ENCODE measurements around the gene CSF1R. TPM values are rescaled to one million over a fixed set of nuclear protein-coding genes. Genes with fewer than 3 reads are reported as not detected.
A peak's percentile ranks its signal among the peaks of the same experiment; 100 is the strongest.

CSF1R gene
- polyA plus RNA-seq, 4 donors = 4.1 to 31.1 (median 6.1) TPM

GRCh38 chr5:150130493-150130922 lies 44.2 kb upstream of the CSF1R start:
- no peaks in the 10 kb centered on the region for H3K9me3 ChIP-seq (ENCODE audit: control insufficient read depth in 2 of 2, insufficient read depth in 1 of 2, low read depth in 1 of 2, low read length in 1 of 2)
- H3K4me1 ChIP-seq (ENCODE audit: control insufficient read depth in 3 of 3, insufficient read depth in 2 of 3, low read depth in 1 of 3, low read length in 2 of 3) = peaks cover 0 to 8% (median 0%) of the 10 kb centered on the region in 3 donors
- H3K27ac ChIP-seq (ENCODE audit: low read depth in 1 of 3, low read length in 2 of 3) = no peak overlapping the region
- FAIRE-seq = no peak
- H3K4me3 ChIP-seq (ENCODE audit: low read depth in 1 of 3, low read length in 3 of 3) = no peak overlapping the region
- no peaks in the 10 kb centered on the region for H3K27me3 ChIP-seq (ENCODE audit: control insufficient read depth in 3 of 3, insufficient read depth in 3 of 3, low read length in 3 of 3)
- 81 to 90% (median 88%) methylated on average over 8 of the region's 8 CpGs for WGBS, 3 donors
- peaks cover 0 to 49% (median 0%) of the 10 kb centered on the region in 3 donors for H3K36me3 ChIP-seq (ENCODE audit: control insufficient read depth in 3 of 3, insufficient read depth in 2 of 3, low read depth in 1 of 3, low read length in 3 of 3)
- DNase-seq = no peak

- peaks cover 0 to 53% (median 0%) of the 10 kb centered on the region in 3 donors for H3K36me3 ChIP-seq (ENCODE audit: control insufficient read depth in 3 of 3, insufficient read depth in 2 of 3, low read depth in 1 of 3, low read length in 3 of 3)
- FAIRE-seq (no peak), DNase-seq (peak; percentile 77 to 79)
- peaks cover 0 to 8% (median 0%) of the 10 kb centered on the region in 3 donors for H3K4me1 ChIP-seq (ENCODE audit: control insufficient read depth in 3 of 3, insufficient read depth in 2 of 3, low read depth in 1 of 3, low read length in 2 of 3)
- 19 to 36% (median 31%) methylated on average over 25 of the region's 25 CpGs for WGBS, 3 donors
- H3K27me3 ChIP-seq (ENCODE audit: control insufficient read depth in 3 of 3, insufficient read depth in 3 of 3, low read length in 3 of 3) = no peaks in the 10 kb centered on the region
- H3K9me3 ChIP-seq (ENCODE audit: control insufficient read depth in 2 of 2, insufficient read depth in 1 of 2, low read depth in 1 of 2, low read length in 1 of 2) = no peaks in the 10 kb centered on the region
- H3K27ac ChIP-seq (ENCODE audit: low read depth in 1 of 3, low read length in 2 of 3) = no peak overlapping the region
- H3K4me3 ChIP-seq (ENCODE audit: low read depth in 1 of 3, low read length in 3 of 3) = peak overlapping the region in 1 of 3 donors; percentile 17
Measured at GRCh38 chr5:150129813-150130492, 43.6 kb upstream of the CSF1R start.

GRCh38 chr5:150129454-150129812 lies 43.1 kb upstream of the CSF1R start:
- WGBS, 3 donors = 42 to 82% (median 50%) methylated on average over 8 of the region's 8 CpGs
- no peak overlapping the region for H3K4me3 ChIP-seq (ENCODE audit: low read depth in 1 of 3, low read length in 3 of 3)
- H3K27ac ChIP-seq (ENCODE audit: low read depth in 1 of 3, low read length in 2 of 3) = no peak overlapping the region

GRCh38 chr5:150126921-150127265 lies 40.5 kb upstream of the CSF1R start:
- H3K27me3 ChIP-seq (ENCODE audit: control insufficient read depth in 3 of 3, insufficient read depth in 3 of 3, low read length in 3 of 3) = no peaks in the 10 kb centered on the region
- peaks cover 0 to 50% (median 0%) of the 10 kb centered on the region in 3 donors for H3K36me3 ChIP-seq (ENCODE audit: control insufficient read depth in 3 of 3, insufficient read depth in 2 of 3, low read depth in 1 of 3, low read length in 3 of 3)
- H3K9me3 ChIP-seq (ENCODE audit: control insufficient read depth in 2 of 2, insufficient read depth in 1 of 2, low read depth in 1 of 2, low read length in 1 of 2) = no peaks in the 10 kb centered on the region
- peaks cover 0 to 21% (median 0%) of the 10 kb centered on the region in 3 donors for H3K4me1 ChIP-seq (ENCODE audit: control insufficient read depth in 3 of 3, insufficient read depth in 2 of 3, low read depth in 1 of 3, low read length in 2 of 3)
- H3K27ac ChIP-seq (ENCODE audit: low read depth in 1 of 3, low read length in 2 of 3) = no peak overlapping the region
- no peak for FAIRE-seq
- no peak overlapping the region for H3K4me3 ChIP-seq (ENCODE audit: low read depth in 1 of 3, low read length in 3 of 3)
- WGBS, 3 donors = 80 to 91% (median 82%) methylated on average over 6 of the region's 6 CpGs
- DNase-seq = no peak

More at GRCh38 chr5:150129454-150129812, 43.1 kb upstream of the CSF1R start:
- Histone ChIP-seq H3K36me3 (ENCODE audit: control insufficient read depth in 3 of 3, insufficient read depth in 2 of 3, low read depth in 1 of 3, low read length in 3 of 3) (peaks cover 0 to 54% (median 0%) of the 10 kb centered on the region in 3 donors), H3K4me1 (ENCODE audit: control insufficient read depth in 3 of 3, insufficient read depth in 2 of 3, low read depth in 1 of 3, low read length in 2 of 3) (peaks cover 0 to 10% (median 0%) of the 10 kb centered on the region in 3 donors), H3K9me3 (ENCODE audit: control insufficient read depth in 2 of 2, insufficient read depth in 1 of 2, low read depth in 1 of 2, low read length in 1 of 2) (no peaks in the 10 kb centered on the region), H3K27me3 (ENCODE audit: control insufficient read depth in 3 of 3, insufficient read depth in 3 of 3, low read length in 3 of 3) (no peaks in the 10 kb centered on the region)
- DNase-seq (no peak), FAIRE-seq (no peak)

- Histone ChIP-seq H3K27me3 (ENCODE audit: control insufficient read depth in 3 of 3, insufficient read depth in 3 of 3, low read length in 3 of 3) (no peaks in the 10 kb centered on the region), H3K9me3 (ENCODE audit: control insufficient read depth in 2 of 2, insufficient read depth in 1 of 2, low read depth in 1 of 2, low read length in 1 of 2) (no peaks in the 10 kb centered on the region), H3K27ac (ENCODE audit: low read depth in 1 of 3, low read length in 2 of 3) (no peak overlapping the region), H3K4me1 (ENCODE audit: control insufficient read depth in 3 of 3, insufficient read depth in 2 of 3, low read depth in 1 of 3, low read length in 2 of 3) (peaks cover 0 to 27% (median 0%) of the 10 kb centered on the region in 3 donors), H3K36me3 (ENCODE audit: control insufficient read depth in 3 of 3, insufficient read depth in 2 of 3, low read depth in 1 of 3, low read length in 3 of 3) (peaks cover 0 to 50% (median 0%) of the 10 kb centered on the region in 3 donors), H3K4me3 (ENCODE audit: low read depth in 1 of 3, low read length in 3 of 3) (no peak overlapping the region)
- FAIRE-seq = no peak
- WGBS, 3 donors = 85 to 92% (median 92%) methylated on average over 10 of the region's 10 CpGs
- no peak for DNase-seq
Measured at GRCh38 chr5:150126199-150126920, 40.0 kb upstream of the CSF1R start.

GRCh38 chr5:150125334-150125733 lies 39.0 kb upstream of the CSF1R start:
- H3K4me1 ChIP-seq (ENCODE audit: control insufficient read depth in 3 of 3, insufficient read depth in 2 of 3, low read depth in 1 of 3, low read length in 2 of 3) = peaks cover 0 to 27% (median 0%) of the 10 kb centered on the region in 3 donors
- no peaks in the 10 kb centered on the region for H3K27me3 ChIP-seq (ENCODE audit: control insufficient read depth in 3 of 3, insufficient read depth in 3 of 3, low read length in 3 of 3)
- peaks cover 0 to 45% (median 0%) of the 10 kb centered on the region in 3 donors for H3K36me3 ChIP-seq (ENCODE audit: control insufficient read depth in 3 of 3, insufficient read depth in 2 of 3, low read depth in 1 of 3, low read length in 3 of 3)
- WGBS, 3 donors = 90 to 97% (median 93%) methylated on average over 10 of the region's 10 CpGs
- no peak for FAIRE-seq
- no peak overlapping the region for H3K4me3 ChIP-seq (ENCODE audit: low read depth in 1 of 3, low read length in 3 of 3)
- no peak overlapping the region for H3K27ac ChIP-seq (ENCODE audit: low read depth in 1 of 3, low read length in 2 of 3)
- H3K9me3 ChIP-seq (ENCODE audit: control insufficient read depth in 2 of 2, insufficient read depth in 1 of 2, low read depth in 1 of 2, low read length in 1 of 2) = no peaks in the 10 kb centered on the region
- no peak for DNase-seq

GRCh38 chr5:150124596-150124995 lies 38.2 kb upstream of the CSF1R start:
- H3K27me3 ChIP-seq (ENCODE audit: control insufficient read depth in 3 of 3, insufficient read depth in 3 of 3, low read length in 3 of 3) = no peaks in the 10 kb centered on the region
- H3K4me3 ChIP-seq (ENCODE audit: low read depth in 1 of 3, low read length in 3 of 3) = no peak overlapping the region
- H3K9me3 ChIP-seq (ENCODE audit: control insufficient read depth in 2 of 2, insufficient read depth in 1 of 2, low read depth in 1 of 2, low read length in 1 of 2) = no peaks in the 10 kb centered on the region
- no peak for DNase-seq
- peaks cover 0 to 46% (median 0%) of the 10 kb centered on the region in 3 donors for H3K36me3 ChIP-seq (ENCODE audit: control insufficient read depth in 3 of 3, insufficient read depth in 2 of 3, low read depth in 1 of 3, low read length in 3 of 3)
- WGBS, 3 donors = 81 to 95% (median 88%) methylated on average over 6 to 8 of the region's 8 CpGs
- peaks cover 0 to 20% (median 0%) of the 10 kb centered on the region in 3 donors for H3K4me1 ChIP-seq (ENCODE audit: control insufficient read depth in 3 of 3, insufficient read depth in 2 of 3, low read depth in 1 of 3, low read length in 2 of 3)
- FAIRE-seq = no peak
- H3K27ac ChIP-seq (ENCODE audit: low read depth in 1 of 3, low read length in 2 of 3) = no peak overlapping the region

- Histone ChIP-seq H3K27ac (ENCODE audit: low read depth in 1 of 3, low read length in 2 of 3) (no peak overlapping the region), H3K9me3 (ENCODE audit: control insufficient read depth in 2 of 2, insufficient read depth in 1 of 2, low read depth in 1 of 2, low read length in 1 of 2) (no peaks in the 10 kb centered on the region), H3K36me3 (ENCODE audit: control insufficient read depth in 3 of 3, insufficient read depth in 2 of 3, low read depth in 1 of 3, low read length in 3 of 3) (peaks cover 0 to 47% (median 0%) of the 10 kb centered on the region in 3 donors), H3K4me3 (ENCODE audit: low read depth in 1 of 3, low read length in 3 of 3) (no peak overlapping the region), H3K4me1 (ENCODE audit: control insufficient read depth in 3 of 3, insufficient read depth in 2 of 3, low read depth in 1 of 3, low read length in 2 of 3) (peaks cover 0 to 19% (median 0%) of the 10 kb centered on the region in 3 donors), H3K27me3 (ENCODE audit: control insufficient read depth in 3 of 3, insufficient read depth in 3 of 3, low read length in 3 of 3) (no peaks in the 10 kb centered on the region)
- FAIRE-seq (no peak), DNase-seq (no peak)
- 82 to 86% (median 85%) methylated on average over 10 to 11 of the region's 11 CpGs for WGBS, 3 donors
Measured at GRCh38 chr5:150124111-150124557, 37.8 kb upstream of the CSF1R start.
